Activated naive CD4-positive, alpha-beta T cell treated with anti-CD3 and anti-CD28 coated beads, Interleukin-2, amount 10 ng/mL, durations not matched to agents 5 hours and 36 hours (primary cell): ENCODE results near the gene KRTAP3-3. TPM values are rescaled to one million over a fixed set of nuclear protein-coding genes. Genes with fewer than 3 reads are reported as not detected.

Experiments
- total RNA-seq, 2 experiments: library from RNA; stranded (reverse); gene quantifications; one replicate each; pipeline ENCODE4 v1.2.3, GENCODE V29; 2021

Gene KRTAP3-3
- not detected for total RNA-seq

GRCh38 chr17:40993839-40994238 lies at the start of gene KRTAP3-3:
KRTAP3-3 (minus strand) TSS chr17:40994164; CDS start chr17:40994097, 67 bp downstream.

GRCh38 chr17:41040783-41041571 lies 47.0 kb upstream of the KRTAP3-3 start, which contains the start of gene KRTAP1-1:
KRTAP1-1 (minus strand) TSS chr17:41041450; CDS start chr17:41041397, 53 bp downstream.

GRCh38 chr17:41034346-41034935 lies 40.5 kb upstream of the KRTAP3-3 start, which contains the start of gene KRTAP1-3:
KRTAP1-3 (minus strand) TSS chr17:41034874; CDS start chr17:41034821, 53 bp downstream.

GRCh38 chr17:41029633-41030245 lies 35.8 kb upstream of the KRTAP3-3 start, which contains the start of gene KRTAP1-4:
KRTAP1-4 (minus strand) TSS chr17:41030195; CDS start chr17:41030078, 117 bp downstream.

GRCh38 chr17:41026715-41027471 lies 32.9 kb upstream of the KRTAP3-3 start, which contains the start of gene KRTAP1-5:
KRTAP1-5 (minus strand) TSS chr17:41027208; CDS start chr17:41027155, 53 bp downstream.

GRCh38 chr17:41008811-41009210 lies 14.8 kb upstream of the KRTAP3-3 start, which contains the start of gene KRTAP3-1:
KRTAP3-1 (minus strand) TSS chr17:41009128; CDS start chr17:41009074, 54 bp downstream.

GRCh38 chr17:40999563-40999962 lies 5.6 kb upstream of the KRTAP3-3 start, which contains the start of gene KRTAP3-2:
KRTAP3-2 (minus strand) TSS chr17:40999906; CDS start chr17:40999853, 53 bp downstream.

GRCh38 chr17:40984226-40984625 lies 9.7 kb downstream of the KRTAP3-3 start, which contains the start of gene KRT40:
KRT40 (minus strand) TSS chr17:40984326; CDS start chr17:40984273, 53 bp downstream.

GRCh38 chr17:40966848-40967247 lies 27.1 kb downstream of the KRTAP3-3 start, which contains the start of gene KRT39:
KRT39 (minus strand) TSS chr17:40966948; CDS start chr17:40966856, 92 bp downstream.

Other genes starting within 250 kb of the KRTAP3-3 start
- gene KRT25, start 238.8 kb downstream of the KRTAP3-3 start, total RNA-seq = not detected
- not detected for gene KRT26, start 222.0 kb downstream of the KRTAP3-3 start, total RNA-seq
- not detected for gene KRT27, start 211.6 kb downstream of the KRTAP3-3 start, total RNA-seq
- gene KRT28, start 194.2 kb downstream of the KRTAP3-3 start, total RNA-seq = not detected
- gene KRT10, start 171.6 kb downstream of the KRTAP3-3 start, total RNA-seq = 10 to 100 TPM; 23.9 to 29.7 TPM
- gene KRT12, start 126.9 kb downstream of the KRTAP3-3 start, total RNA-seq = not detected
- gene KRT20, start 108.9 kb downstream of the KRTAP3-3 start, total RNA-seq = not detected
- not detected for gene KRT23, start 56.5 kb downstream of the KRTAP3-3 start, total RNA-seq
- gene KRT39, start 27.2 kb downstream of the KRTAP3-3 start, total RNA-seq = not detected
- gene KRT40, start 9.8 kb downstream of the KRTAP3-3 start, total RNA-seq = not detected
- not detected for gene KRTAP3-2, start 5.7 kb upstream of the KRTAP3-3 start, total RNA-seq
- gene KRTAP3-1, start 15.0 kb upstream of the KRTAP3-3 start, total RNA-seq = not detected
- gene KRTAP1-5, start 33.0 kb upstream of the KRTAP3-3 start, total RNA-seq = not detected
- gene KRTAP1-4, start 36.0 kb upstream of the KRTAP3-3 start, total RNA-seq = not detected
- gene KRTAP1-3, start 40.7 kb upstream of the KRTAP3-3 start, total RNA-seq = not detected
- gene KRTAP1-1, start 47.3 kb upstream of the KRTAP3-3 start, total RNA-seq = not detected
- not detected for gene KRTAP2-1, start 53.2 kb upstream of the KRTAP3-3 start, total RNA-seq
- not detected for gene KRTAP2-2, start 61.1 kb upstream of the KRTAP3-3 start, total RNA-seq
- gene KRTAP2-3, start 66.0 kb upstream of the KRTAP3-3 start, total RNA-seq = not detected
- gene KRTAP2-4, start 71.7 kb upstream of the KRTAP3-3 start, total RNA-seq = not detected
- gene KRTAP4-7, start 90.0 kb upstream of the KRTAP3-3 start, total RNA-seq = not detected
- not detected for gene KRTAP4-8, start 104.0 kb upstream of the KRTAP3-3 start, total RNA-seq
- gene KRTAP4-16, start 108.0 kb upstream of the KRTAP3-3 start, total RNA-seq = not detected
- gene KRTAP4-9, start 111.2 kb upstream of the KRTAP3-3 start, total RNA-seq = not detected
- not detected for gene KRTAP4-11, start 124.2 kb upstream of the KRTAP3-3 start, total RNA-seq
- gene KRTAP4-12, start 130.0 kb upstream of the KRTAP3-3 start, total RNA-seq = not detected
- gene KRTAP4-6, start 146.4 kb upstream of the KRTAP3-3 start, total RNA-seq = not detected
- gene KRTAP4-5, start 155.7 kb upstream of the KRTAP3-3 start, total RNA-seq = not detected
- not detected for gene KRTAP4-4, start 166.6 kb upstream of the KRTAP3-3 start, total RNA-seq
- gene KRTAP4-3, start 174.1 kb upstream of the KRTAP3-3 start, total RNA-seq = not detected
- gene KRTAP4-2, start 184.1 kb upstream of the KRTAP3-3 start, total RNA-seq = not detected
- not detected for gene KRTAP4-1, start 190.7 kb upstream of the KRTAP3-3 start, total RNA-seq
- not detected for gene KRTAP9-1, start 195.7 kb upstream of the KRTAP3-3 start, total RNA-seq
- gene KRTAP9-2, start 232.5 kb upstream of the KRTAP3-3 start, total RNA-seq = not detected
- gene KRTAP9-3, start 238.3 kb upstream of the KRTAP3-3 start, total RNA-seq = not detected
- gene KRTAP9-8, start 243.8 kb upstream of the KRTAP3-3 start, total RNA-seq = not detected